Measurements from ENCODE around the gene FGR. TPM values are rescaled to one million over a fixed set of nuclear protein-coding genes. Genes with fewer than 3 reads are reported as not detected.

Gene FGR
- total RNA-seq, 1 donor from 2014 or later = not detected

- TF ChIP-seq, protein P1, sequence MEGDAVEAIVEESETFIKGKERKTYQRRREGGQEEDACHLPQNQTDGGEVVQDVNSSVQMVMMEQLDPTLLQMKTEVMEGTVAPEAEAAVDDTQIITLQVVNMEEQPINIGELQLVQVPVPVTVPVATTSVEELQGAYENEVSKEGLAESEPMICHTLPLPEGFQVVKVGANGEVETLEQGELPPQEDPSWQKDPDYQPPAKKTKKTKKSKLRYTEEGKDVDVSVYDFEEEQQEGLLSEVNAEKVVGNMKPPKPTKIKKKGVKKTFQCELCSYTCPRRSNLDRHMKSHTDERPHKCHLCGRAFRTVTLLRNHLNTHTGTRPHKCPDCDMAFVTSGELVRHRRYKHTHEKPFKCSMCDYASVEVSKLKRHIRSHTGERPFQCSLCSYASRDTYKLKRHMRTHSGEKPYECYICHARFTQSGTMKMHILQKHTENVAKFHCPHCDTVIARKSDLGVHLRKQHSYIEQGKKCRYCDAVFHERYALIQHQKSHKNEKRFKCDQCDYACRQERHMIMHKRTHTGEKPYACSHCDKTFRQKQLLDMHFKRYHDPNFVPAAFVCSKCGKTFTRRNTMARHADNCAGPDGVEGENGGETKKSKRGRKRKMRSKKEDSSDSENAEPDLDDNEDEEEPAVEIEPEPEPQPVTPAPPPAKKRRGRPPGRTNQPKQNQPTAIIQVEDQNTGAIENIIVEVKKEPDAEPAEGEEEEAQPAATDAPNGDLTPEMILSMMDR (conservative IDR thresholded peaks at IDR 0.05) = peak; percentile 85
- Mint-ChIP-seq H3K9me3 (no peaks in the 10 kb centered on the region), H3K4me3 (peak overlapping the region; percentile 79), H3K27ac (peak overlapping the region; percentile 86), H3K27me3 (no peaks in the 10 kb centered on the region), H3K36me3 (no peaks in the 10 kb centered on the region), H3K4me1 (ENCODE audit: unreplicated experiment) (peaks cover 84% of the 10 kb centered on the region)
- DNase-seq (ENCODE audit: extremely low spot score, unreplicated experiment) = peak; percentile 96
Measured at GRCh38 chr1:27568300-27569087, 66.5 kb downstream of the FGR start.

DNA sequence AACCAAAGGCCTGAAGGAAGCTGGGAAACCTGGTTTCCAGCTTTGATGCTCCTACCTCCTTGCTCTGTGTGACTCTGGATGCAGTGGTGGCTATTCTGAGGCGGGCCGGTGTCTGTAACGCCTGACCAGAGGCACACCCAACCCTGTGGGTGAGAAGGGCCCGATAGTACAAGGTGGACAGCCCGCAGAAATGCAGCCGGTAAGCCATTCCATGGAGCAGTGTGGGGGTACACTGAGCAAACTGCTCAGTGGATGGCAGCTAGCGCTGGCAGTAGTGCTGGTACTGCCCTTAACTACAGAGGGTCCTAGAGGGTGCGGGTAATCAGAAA, 67.0 kb downstream of the FGR start:
- Mint-ChIP-seq H3K27ac (peak overlapping the region; percentile 86), H3K9me3 (no peaks in the 10 kb centered on the region), H3K4me3 (peak overlapping the region; percentile 70), H3K36me3 (no peaks in the 10 kb centered on the region), H3K4me1 (ENCODE audit: unreplicated experiment) (peaks cover 84% of the 10 kb centered on the region), H3K27me3 (no peaks in the 10 kb centered on the region)
- TF ChIP-seq, protein P1 (conservative IDR thresholded peaks at IDR 0.05) = no peak
- DNase-seq (ENCODE audit: extremely low spot score, unreplicated experiment) = no peak

DNA sequence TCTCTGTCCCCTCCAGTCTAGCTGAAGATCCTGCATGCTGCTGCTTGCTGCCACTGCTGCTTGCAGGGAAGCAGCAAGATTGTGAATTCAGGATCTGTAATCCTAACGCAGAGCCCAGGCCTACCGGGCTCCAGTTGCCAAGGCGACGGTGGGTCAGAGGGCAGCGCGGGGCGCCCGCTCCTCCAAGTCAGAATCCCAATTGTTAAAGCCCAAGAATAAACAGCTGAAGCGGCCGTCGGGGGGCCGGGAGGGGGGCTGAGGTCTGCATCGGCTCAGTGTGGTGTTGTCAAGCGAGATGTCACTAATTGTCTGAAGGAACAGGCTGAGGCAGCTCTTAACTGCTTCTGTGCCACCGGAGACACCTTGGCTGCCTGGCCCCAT, 67.8 kb downstream of the FGR start:
- DNase-seq (ENCODE audit: extremely low spot score, unreplicated experiment) = no peak
- H3K36me3 Mint-ChIP-seq = no peaks in the 10 kb centered on the region
- peak overlapping the region; percentile 70 for H3K4me3 Mint-ChIP-seq
- H3K9me3 Mint-ChIP-seq = no peaks in the 10 kb centered on the region
- H3K27me3 Mint-ChIP-seq = no peaks in the 10 kb centered on the region
- TF ChIP-seq, protein P1 (conservative IDR thresholded peaks at IDR 0.05) = no peak
- peaks cover 84% of the 10 kb centered on the region for H3K4me1 Mint-ChIP-seq (ENCODE audit: unreplicated experiment)
- H3K27ac Mint-ChIP-seq = peak overlapping the region; percentile 86

DNA sequence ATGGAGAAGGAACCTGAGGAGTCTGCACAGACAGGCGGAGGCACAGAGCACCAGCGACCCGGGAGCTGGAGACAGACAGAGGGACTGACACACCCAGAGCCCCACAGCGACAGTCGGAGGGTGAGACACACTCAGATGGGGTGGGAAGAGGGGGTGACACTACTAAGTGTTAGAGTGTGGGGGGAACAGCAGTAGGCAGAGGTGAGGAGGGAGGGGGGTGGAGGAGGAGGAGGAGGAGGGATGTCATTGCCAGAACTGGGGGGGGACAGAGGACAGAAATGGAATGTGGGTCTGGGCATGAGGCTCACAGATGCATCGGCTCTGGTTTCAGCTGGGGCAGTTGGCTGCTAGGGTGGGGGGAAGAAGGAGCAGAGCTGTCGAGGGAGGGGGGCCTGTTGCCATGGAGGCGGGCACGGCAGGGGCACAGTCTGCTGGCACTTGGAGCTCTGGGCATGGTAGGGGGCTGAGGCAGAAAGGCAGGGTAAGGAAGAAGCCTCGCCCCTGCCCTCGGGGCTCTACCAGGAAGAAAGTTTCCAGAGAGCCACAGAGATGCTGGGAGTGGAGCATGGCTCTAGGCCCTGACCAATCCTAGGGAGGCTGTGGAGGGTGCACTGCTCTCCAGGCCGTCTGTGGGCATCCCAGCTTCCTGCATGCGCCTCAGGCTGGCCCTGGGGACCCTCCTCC, 68.4 kb downstream of the FGR start:
- Mint-ChIP-seq H3K9me3 (no peaks in the 10 kb centered on the region), H3K4me1 (ENCODE audit: unreplicated experiment) (peaks cover 84% of the 10 kb centered on the region), H3K27me3 (no peaks in the 10 kb centered on the region), H3K36me3 (no peaks in the 10 kb centered on the region), H3K4me3 (peak overlapping the region; percentile 70), H3K27ac (peak overlapping the region; percentile 86)
- DNase-seq (ENCODE audit: extremely low spot score, unreplicated experiment) = no peak
- TF ChIP-seq, protein P1 (conservative IDR thresholded peaks at IDR 0.05) = no peak

GRCh38 chr1:27564710-27565649, 70.0 kb downstream of the FGR start:
- H3K9me3 Mint-ChIP-seq = no peaks in the 10 kb centered on the region
- DNase-seq (ENCODE audit: extremely low spot score, unreplicated experiment) = no peak
- H3K27me3 Mint-ChIP-seq = no peaks in the 10 kb centered on the region
- H3K36me3 Mint-ChIP-seq = no peaks in the 10 kb centered on the region
- H3K4me3 Mint-ChIP-seq = peak overlapping the region; percentile 14
- peaks cover 87% of the 10 kb centered on the region for H3K4me1 Mint-ChIP-seq (ENCODE audit: unreplicated experiment)
- TF ChIP-seq, protein P1 (conservative IDR thresholded peaks at IDR 0.05) = no peak
- peak overlapping the region; percentile 87 for H3K27ac Mint-ChIP-seq
